ENCODE measurements around the gene AIF1L.
A peak's percentile ranks its signal among the peaks of the same experiment; 100 is the strongest.
"Not testable (repeated sequence)": the region's sequence is repeated elsewhere in the genome, so short reads cannot be mapped to it uniquely, and the experiment has no call there.

The AIF1L gene

DNA sequence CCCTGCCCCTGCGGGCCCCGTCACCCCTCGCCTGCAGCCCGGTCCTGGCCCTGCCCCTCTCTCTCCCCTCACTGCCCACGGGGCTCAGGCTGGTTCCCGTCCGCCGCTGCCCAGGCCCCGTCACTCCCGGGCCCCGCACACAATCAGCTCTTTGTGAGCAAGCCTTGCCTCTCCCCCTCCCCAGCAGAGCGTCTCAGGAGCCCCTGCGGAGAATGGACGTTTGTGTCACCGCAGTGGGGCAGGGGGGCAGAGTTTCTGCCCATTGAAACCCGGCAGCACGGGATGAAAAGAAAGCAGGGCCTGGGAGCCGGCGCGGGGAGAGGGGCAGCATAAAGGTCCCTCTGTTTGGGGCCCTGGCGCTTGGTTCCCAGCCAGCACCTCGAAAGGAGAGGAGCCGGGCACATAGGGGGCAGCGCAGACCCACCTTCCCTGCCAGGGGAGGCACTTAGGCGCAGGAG, 15.6 kb downstream of the AIF1L start:
- no peak overlapping the region for H3K9ac ChIP-seq (ENCODE audit: low read depth in 1 of 2, low read length in 2 of 2)
- no peaks in the 10 kb centered on the region for H3K27me3 ChIP-seq (ENCODE audit: control insufficient read depth in 1 of 2, insufficient read depth in 2 of 2, low read length in 2 of 2)
- H3K9me3 ChIP-seq (ENCODE audit: control insufficient read depth in 1 of 2, low read length in 2 of 2), result no peaks in the 10 kb centered on the region
- H3K4me1 ChIP-seq (ENCODE audit: control insufficient read depth in 1 of 2, insufficient read depth in 2 of 2, low read length in 2 of 2), result no peaks in the 10 kb centered on the region
- no peak overlapping the region for H3K4me3 ChIP-seq (ENCODE audit: low read depth in 1 of 2, low read length in 2 of 2)
- H3K36me3 ChIP-seq (ENCODE audit: control insufficient read depth in 1 of 2, insufficient read depth in 2 of 2, low read length in 2 of 2), result no peaks in the 10 kb centered on the region
- H3K27ac ChIP-seq (ENCODE audit: low read depth, low read length), result peak overlapping the region; percentile 25

GRCh38 chr9:131112374-131113154, 16.2 kb downstream of the AIF1L start:
- Histone ChIP-seq H3K27ac (ENCODE audit: low read depth, low read length) (peak overlapping the region; percentile 25), H3K4me1 (ENCODE audit: control insufficient read depth in 1 of 2, insufficient read depth in 2 of 2, low read length in 2 of 2) (no peaks in the 10 kb centered on the region), H3K9ac (ENCODE audit: low read depth in 1 of 2, low read length in 2 of 2) (no peak overlapping the region), H3K27me3 (ENCODE audit: control insufficient read depth in 1 of 2, insufficient read depth in 2 of 2, low read length in 2 of 2) (no peaks in the 10 kb centered on the region), H3K4me3 (ENCODE audit: low read depth in 1 of 2, low read length in 2 of 2) (no peak overlapping the region), H3K9me3 (ENCODE audit: control insufficient read depth in 1 of 2, low read length in 2 of 2) (no peaks in the 10 kb centered on the region), H3K36me3 (ENCODE audit: control insufficient read depth in 1 of 2, insufficient read depth in 2 of 2, low read length in 2 of 2) (no peaks in the 10 kb centered on the region)

DNA sequence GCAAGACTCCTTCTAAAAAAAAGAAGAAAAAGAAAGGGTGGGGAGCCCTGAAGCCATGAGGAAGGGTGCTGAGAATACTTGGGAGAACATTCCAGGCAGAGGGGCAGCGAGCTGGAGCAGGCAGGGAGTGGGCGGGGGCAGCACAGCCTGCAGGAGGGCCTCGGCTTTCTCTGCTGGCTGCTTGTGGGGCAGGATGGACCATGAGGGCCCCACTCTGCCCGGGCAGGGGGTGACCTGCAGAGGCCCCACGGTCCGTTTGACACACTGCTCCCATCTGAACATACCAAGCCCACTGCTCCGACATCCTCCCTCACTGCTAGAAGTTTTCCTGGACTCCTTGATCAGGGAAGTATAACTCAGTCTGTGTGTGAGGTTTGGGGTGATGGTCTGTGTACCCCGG, 17.3 kb downstream of the AIF1L start:
- Histone ChIP-seq H3K27me3 (ENCODE audit: control insufficient read depth in 1 of 2, insufficient read depth in 2 of 2, low read length in 2 of 2) (no peaks in the 10 kb centered on the region), H3K36me3 (ENCODE audit: control insufficient read depth in 1 of 2, insufficient read depth in 2 of 2, low read length in 2 of 2) (no peaks in the 10 kb centered on the region), H3K9me3 (ENCODE audit: control insufficient read depth in 1 of 2, low read length in 2 of 2) (no peaks in the 10 kb centered on the region), H3K9ac (ENCODE audit: low read depth in 1 of 2, low read length in 2 of 2) (no peak overlapping the region), H3K4me1 (ENCODE audit: control insufficient read depth in 1 of 2, insufficient read depth in 2 of 2, low read length in 2 of 2) (no peaks in the 10 kb centered on the region), H3K4me3 (ENCODE audit: low read depth in 1 of 2, low read length in 2 of 2) (no peak overlapping the region), H3K27ac (ENCODE audit: low read depth, low read length) (no peak overlapping the region)

- no peak overlapping the region for H3K9ac ChIP-seq (ENCODE audit: low read depth in 1 of 2, low read length in 2 of 2)
- H3K9me3 ChIP-seq (ENCODE audit: control insufficient read depth in 1 of 2, low read length in 2 of 2), result no peaks in the 10 kb centered on the region
- no peaks in the 10 kb centered on the region for H3K4me1 ChIP-seq (ENCODE audit: control insufficient read depth in 1 of 2, insufficient read depth in 2 of 2, low read length in 2 of 2)
- no peaks in the 10 kb centered on the region for H3K36me3 ChIP-seq (ENCODE audit: control insufficient read depth in 1 of 2, insufficient read depth in 2 of 2, low read length in 2 of 2)
- no peak overlapping the region for H3K27ac ChIP-seq (ENCODE audit: low read depth, low read length)
- no peaks in the 10 kb centered on the region for H3K27me3 ChIP-seq (ENCODE audit: control insufficient read depth in 1 of 2, insufficient read depth in 2 of 2, low read length in 2 of 2)
- H3K4me3 ChIP-seq (ENCODE audit: low read depth in 1 of 2, low read length in 2 of 2), result no peak overlapping the region
Observed at GRCh38 chr9:131114084-131114535, 17.8 kb downstream of the AIF1L start.

- not testable (repeated sequence) for H3K27me3 ChIP-seq (ENCODE audit: control insufficient read depth in 1 of 2, insufficient read depth in 2 of 2, low read length in 2 of 2); H3K9ac ChIP-seq (ENCODE audit: low read depth in 1 of 2, low read length in 2 of 2); H3K4me1 ChIP-seq (ENCODE audit: control insufficient read depth in 1 of 2, insufficient read depth in 2 of 2, low read length in 2 of 2); H3K9me3 ChIP-seq (ENCODE audit: control insufficient read depth in 1 of 2, low read length in 2 of 2); H3K27ac ChIP-seq (ENCODE audit: low read depth, low read length); H3K4me3 ChIP-seq (ENCODE audit: low read depth in 1 of 2, low read length in 2 of 2); H3K36me3 ChIP-seq (ENCODE audit: control insufficient read depth in 1 of 2, insufficient read depth in 2 of 2, low read length in 2 of 2)
Observed at GRCh38 chr9:131115360-131115742, 19.0 kb downstream of the AIF1L start.

DNA sequence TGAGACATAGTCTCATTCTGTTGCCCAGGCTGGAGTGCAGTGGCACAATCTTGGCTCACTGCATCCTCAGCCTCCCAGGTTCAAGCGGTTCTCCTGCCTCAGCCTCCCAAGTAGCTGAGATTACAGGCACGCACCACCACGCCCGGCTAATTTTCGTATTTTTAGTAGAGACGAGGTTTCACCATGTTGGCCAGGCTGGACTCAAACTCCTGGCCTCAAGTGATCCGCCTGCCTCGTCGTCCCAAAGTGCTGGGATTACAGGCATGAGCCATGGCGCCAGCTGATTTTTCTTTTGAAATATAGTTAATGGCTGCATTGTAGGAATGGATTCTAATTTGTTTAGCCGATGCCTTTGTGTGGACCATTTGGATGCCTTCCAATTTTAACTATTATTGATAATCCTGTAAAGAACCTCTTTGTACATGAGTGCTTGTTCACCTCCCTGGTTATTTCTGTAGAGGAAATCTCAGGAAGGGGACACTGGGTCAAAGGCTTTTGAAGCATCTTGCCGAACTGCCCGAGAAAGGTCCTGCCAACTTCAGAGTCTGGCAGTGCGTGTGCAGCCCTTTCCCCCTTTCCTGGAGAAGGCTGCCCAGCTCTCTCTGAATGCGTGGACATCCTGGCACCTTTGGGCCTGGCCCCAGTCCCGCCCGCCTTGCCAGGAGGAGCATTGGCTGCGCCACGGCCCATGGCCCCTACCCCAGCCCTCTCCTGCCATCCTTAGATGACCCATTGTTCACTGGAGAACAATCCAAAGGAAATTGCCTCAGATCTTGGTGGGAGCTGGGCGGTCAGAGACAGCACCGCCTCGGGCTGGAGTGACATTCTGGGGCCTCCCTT, 20.2 kb downstream of the AIF1L start:
- H3K9me3 ChIP-seq (ENCODE audit: control insufficient read depth in 1 of 2, low read length in 2 of 2), result no peaks in the 10 kb centered on the region
- H3K4me1 ChIP-seq (ENCODE audit: control insufficient read depth in 1 of 2, insufficient read depth in 2 of 2, low read length in 2 of 2), result peaks cover 0 to 4% of the 10 kb centered on the region in 2 donors
- H3K36me3 ChIP-seq (ENCODE audit: control insufficient read depth in 1 of 2, insufficient read depth in 2 of 2, low read length in 2 of 2), result no peaks in the 10 kb centered on the region
- H3K27me3 ChIP-seq (ENCODE audit: control insufficient read depth in 1 of 2, insufficient read depth in 2 of 2, low read length in 2 of 2), result no peaks in the 10 kb centered on the region
- no peak overlapping the region for H3K4me3 ChIP-seq (ENCODE audit: low read depth in 1 of 2, low read length in 2 of 2)
- no peak overlapping the region for H3K9ac ChIP-seq (ENCODE audit: low read depth in 1 of 2, low read length in 2 of 2)
- no peak overlapping the region for H3K27ac ChIP-seq (ENCODE audit: low read depth, low read length)

GRCh38 chr9:131117121-131117761, 20.9 kb downstream of the AIF1L start:
- peaks cover 0 to 4% of the 10 kb centered on the region in 2 donors for H3K4me1 ChIP-seq (ENCODE audit: control insufficient read depth in 1 of 2, insufficient read depth in 2 of 2, low read length in 2 of 2)
- H3K9me3 ChIP-seq (ENCODE audit: control insufficient read depth in 1 of 2, low read length in 2 of 2), result no peaks in the 10 kb centered on the region
- no peak overlapping the region for H3K27ac ChIP-seq (ENCODE audit: low read depth, low read length)
- H3K27me3 ChIP-seq (ENCODE audit: control insufficient read depth in 1 of 2, insufficient read depth in 2 of 2, low read length in 2 of 2), result no peaks in the 10 kb centered on the region
- H3K36me3 ChIP-seq (ENCODE audit: control insufficient read depth in 1 of 2, insufficient read depth in 2 of 2, low read length in 2 of 2), result no peaks in the 10 kb centered on the region
- H3K9ac ChIP-seq (ENCODE audit: low read depth in 1 of 2, low read length in 2 of 2), result no peak overlapping the region
- no peak overlapping the region for H3K4me3 ChIP-seq (ENCODE audit: low read depth in 1 of 2, low read length in 2 of 2)

GRCh38 chr9:131117762-131118145, 21.4 kb downstream of the AIF1L start:
- Histone ChIP-seq H3K27me3 (ENCODE audit: control insufficient read depth in 1 of 2, insufficient read depth in 2 of 2, low read length in 2 of 2) (no peaks in the 10 kb centered on the region), H3K9me3 (ENCODE audit: control insufficient read depth in 1 of 2, low read length in 2 of 2) (no peaks in the 10 kb centered on the region), H3K9ac (ENCODE audit: low read depth in 1 of 2, low read length in 2 of 2) (no peak overlapping the region), H3K4me3 (ENCODE audit: low read depth in 1 of 2, low read length in 2 of 2) (no peak overlapping the region), H3K27ac (ENCODE audit: low read depth, low read length) (no peak overlapping the region), H3K4me1 (ENCODE audit: control insufficient read depth in 1 of 2, insufficient read depth in 2 of 2, low read length in 2 of 2) (peaks cover 0 to 4% of the 10 kb centered on the region in 2 donors), H3K36me3 (ENCODE audit: control insufficient read depth in 1 of 2, insufficient read depth in 2 of 2, low read length in 2 of 2) (no peaks in the 10 kb centered on the region)

DNA sequence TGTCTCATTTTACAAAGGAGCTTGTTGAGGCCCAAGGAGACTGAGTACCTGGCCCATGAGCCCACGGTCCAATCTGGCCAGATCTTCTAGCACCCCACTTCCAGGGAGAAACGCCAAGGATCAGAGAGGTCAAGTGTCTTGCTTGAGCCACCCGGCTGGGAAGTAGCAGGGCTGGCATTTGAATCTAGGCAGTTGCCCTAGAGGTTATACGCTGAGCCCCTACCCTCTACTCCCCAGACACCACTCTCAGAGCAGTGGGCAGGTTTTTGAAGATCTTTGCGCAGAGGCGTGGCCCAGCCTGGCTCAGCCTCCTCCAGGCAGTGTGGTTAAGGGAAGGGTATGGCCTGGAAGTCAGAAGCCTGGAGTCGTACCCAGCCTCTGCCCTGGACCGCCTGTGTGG, 23.3 kb downstream of the AIF1L start:
- Histone ChIP-seq H3K27me3 (ENCODE audit: control insufficient read depth in 1 of 2, insufficient read depth in 2 of 2, low read length in 2 of 2) (no peaks in the 10 kb centered on the region), H3K9me3 (ENCODE audit: control insufficient read depth in 1 of 2, low read length in 2 of 2) (no peaks in the 10 kb centered on the region), H3K4me3 (ENCODE audit: low read depth in 1 of 2, low read length in 2 of 2) (no peak overlapping the region), H3K9ac (ENCODE audit: low read depth in 1 of 2, low read length in 2 of 2) (no peak overlapping the region), H3K27ac (ENCODE audit: low read depth, low read length) (no peak overlapping the region), H3K36me3 (ENCODE audit: control insufficient read depth in 1 of 2, insufficient read depth in 2 of 2, low read length in 2 of 2) (no peaks in the 10 kb centered on the region), H3K4me1 (ENCODE audit: control insufficient read depth in 1 of 2, insufficient read depth in 2 of 2, low read length in 2 of 2) (peaks cover 1 to 4% of the 10 kb centered on the region in 2 donors)

Measured in duodenal mucosa (tissue), 2 donors.